Measurements from ENCODE around the gene CCDC175.

DNA sequence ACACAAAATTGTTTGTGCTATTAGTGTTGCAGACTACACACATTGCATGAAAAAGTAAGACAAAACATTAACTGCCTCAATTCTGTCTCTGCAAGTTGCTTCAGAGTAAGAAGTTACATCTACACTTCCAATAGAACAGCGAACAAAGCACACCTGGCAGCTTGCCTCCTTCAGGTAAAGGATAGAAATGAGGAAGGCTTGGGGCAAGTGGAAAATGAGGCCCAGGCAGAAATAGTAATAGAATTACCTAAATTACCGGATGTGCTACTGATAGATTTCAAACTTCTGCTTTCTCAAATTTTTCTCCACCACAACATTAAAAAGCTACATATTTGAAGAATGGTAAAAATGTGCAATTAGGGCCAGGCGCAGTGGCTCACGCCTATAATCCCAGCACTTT lies 37.7 kb downstream of the CCDC175 start:
- no peak for TF ChIP-seq ZNF8 (CRISPR knock-in tag; IDR thresholded peaks at IDR 0.05)
- TF ChIP-seq, protein P1, sequence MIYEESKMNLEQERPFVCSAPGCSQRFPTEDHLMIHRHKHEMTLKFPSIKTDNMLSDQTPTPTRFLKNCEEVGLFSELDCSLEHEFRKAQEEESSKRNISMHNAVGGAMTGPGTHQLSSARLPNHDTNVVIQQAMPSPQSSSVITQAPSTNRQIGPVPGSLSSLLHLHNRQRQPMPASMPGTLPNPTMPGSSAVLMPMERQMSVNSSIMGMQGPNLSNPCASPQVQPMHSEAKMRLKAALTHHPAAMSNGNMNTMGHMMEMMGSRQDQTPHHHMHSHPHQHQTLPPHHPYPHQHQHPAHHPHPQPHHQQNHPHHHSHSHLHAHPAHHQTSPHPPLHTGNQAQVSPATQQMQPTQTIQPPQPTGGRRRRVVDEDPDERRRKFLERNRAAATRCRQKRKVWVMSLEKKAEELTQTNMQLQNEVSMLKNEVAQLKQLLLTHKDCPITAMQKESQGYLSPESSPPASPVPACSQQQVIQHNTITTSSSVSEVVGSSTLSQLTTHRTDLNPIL (CRISPR knock-in tag; IDR thresholded peaks at IDR 0.05; ENCODE audit: low read depth) = no peak
- no peak for TF ChIP-seq ARNTL (CRISPR knock-in tag; IDR thresholded peaks at IDR 0.05; ENCODE audit: borderline replicate concordance, low read depth)
- no peak for TF ChIP-seq ESRRG (CRISPR knock-in tag; IDR thresholded peaks at IDR 0.05)
- no peak for TF ChIP-seq RARB (CRISPR knock-in tag; IDR thresholded peaks at IDR 0.05)
- TF ChIP-seq, protein P2, sequence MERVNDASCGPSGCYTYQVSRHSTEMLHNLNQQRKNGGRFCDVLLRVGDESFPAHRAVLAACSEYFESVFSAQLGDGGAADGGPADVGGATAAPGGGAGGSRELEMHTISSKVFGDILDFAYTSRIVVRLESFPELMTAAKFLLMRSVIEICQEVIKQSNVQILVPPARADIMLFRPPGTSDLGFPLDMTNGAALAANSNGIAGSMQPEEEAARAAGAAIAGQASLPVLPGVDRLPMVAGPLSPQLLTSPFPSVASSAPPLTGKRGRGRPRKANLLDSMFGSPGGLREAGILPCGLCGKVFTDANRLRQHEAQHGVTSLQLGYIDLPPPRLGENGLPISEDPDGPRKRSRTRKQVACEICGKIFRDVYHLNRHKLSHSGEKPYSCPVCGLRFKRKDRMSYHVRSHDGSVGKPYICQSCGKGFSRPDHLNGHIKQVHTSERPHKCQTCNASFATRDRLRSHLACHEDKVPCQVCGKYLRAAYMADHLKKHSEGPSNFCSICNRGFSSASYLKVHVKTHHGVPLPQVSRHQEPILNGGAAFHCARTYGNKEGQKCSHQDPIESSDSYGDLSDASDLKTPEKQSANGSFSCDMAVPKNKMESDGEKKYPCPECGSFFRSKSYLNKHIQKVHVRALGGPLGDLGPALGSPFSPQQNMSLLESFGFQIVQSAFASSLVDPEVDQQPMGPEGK (CRISPR knock-in tag; IDR thresholded peaks at IDR 0.05; ENCODE audit: borderline replicate concordance) = no peak
